Lung (tissue), 12 donors: ENCODE data around the gene ADAMTS12. TPM values are rescaled to one million over a fixed set of nuclear protein-coding genes. Genes with fewer than 3 reads are reported as not detected.
A peak's percentile ranks its signal among the peaks of the same experiment; 100 is the strongest.

Experiments
- ATAC-seq: fragments of 200-7000 bp; cut with Tn5 transposase; one replicate; pipeline ENCODE4 v1.9.1; 2020; ENCODE audit warnings: moderate number of reproducible peaks; ENCODE audit not compliant: insufficient read depth, low FRiP score
- DNase-seq, 3 donors: peaks; one replicate each; pipeline ENCODE4 v3.0.0-alpha.2; 2013 to 2017
- H3K27ac ChIP-seq, 2 donors: one replicate each; pipeline ENCODE4 v1.5.1; 2013; ENCODE audit warnings: mild to moderate bottlenecking in 2 of 2, moderate library complexity in 2 of 2, control low read depth in 1 of 2, inconsistent platforms in 1 of 2, low read depth in 1 of 2, low read length in 1 of 2
- H3K27me3 ChIP-seq, 3 donors: one replicate each; pipeline ENCODE4 v1.5.1; 2013; ENCODE audit warnings: low read length in 2 of 3; ENCODE audit not compliant: control insufficient read depth in 3 of 3, insufficient read depth in 3 of 3
- H3K36me3 ChIP-seq, 4 donors: one replicate each; pipeline ENCODE4 v1.5.1; 2013; ENCODE audit warnings: low read length in 4 of 4, mild to moderate bottlenecking in 1 of 4, moderate library complexity in 1 of 4; ENCODE audit not compliant: control insufficient read depth in 4 of 4, insufficient read depth in 4 of 4
- H3K4me1 ChIP-seq, 5 donors: one replicate each; pipeline ENCODE4 v1.5.1; 2013; ENCODE audit warnings: low read length in 5 of 5, mild to moderate bottlenecking in 2 of 5, moderate library complexity in 1 of 5; ENCODE audit not compliant: control insufficient read depth in 5 of 5, insufficient read depth in 5 of 5
- H3K4me3 ChIP-seq: one replicate; pipeline ENCODE4 v1.5.1; 2013; ENCODE audit warnings: mild to moderate bottlenecking, control low read depth, moderate library complexity
- H3K9ac ChIP-seq, 2 donors: one replicate each; pipeline ENCODE4 v1.5.1; 2013; ENCODE audit warnings: low read length in 2 of 2, control low read depth in 1 of 2; ENCODE audit not compliant: insufficient read depth in 1 of 2
- H3K9me3 ChIP-seq, 4 donors: one replicate each; pipeline ENCODE4 v1.5.1; 2013; ENCODE audit warnings: low read length in 3 of 4, mild to moderate bottlenecking in 1 of 4, moderate library complexity in 1 of 4; ENCODE audit not compliant: control insufficient read depth in 4 of 4, insufficient read depth in 3 of 4
- CTCF ChIP-seq: IDR thresholded peaks from 2 replicates; pipeline ENCODE4 v1.5.1; 2012; ENCODE audit warnings: mild to moderate bottlenecking; ENCODE audit errors: control extremely low read depth, extremely low read depth
- WGBS, 2 donors: extraction: QIAGEN DNeasy Blood & Tissue Kit; methylation state at CpG; one replicate each; pipeline ENCODE4 v1.1.7; 2013; 5-methylcytosine and 5-hydroxymethylcytosine counted together
- polyA plus RNA-seq, 2 donors: library from polyadenylated mRNA; stranded (reverse); fragments of 200-250 nt; gene quantifications; one replicate each; pipeline ENCODE4 v1.2.1, GENCODE V29; 2013
- total RNA-seq, 2 donors: library from RNA; depleted of rRNA in 1 of 2; stranded (reverse); fragments of >200 nt in 1 of 2; gene quantifications; one replicate each; pipeline ENCODE4 v1.2.1, GENCODE V29; 2014 to 2021
- donor health status: control.
- donor health status: control.
- donor health status: Bipolar disorder and iron deficiency.
- donor health status: healthy.
- donor health status: DM: yes; HTN: yes; CAD: no.

The ADAMTS12 gene
- total and polyA plus RNA-seq, 4 donors: 1.3 to 55.1 (median 4.3) TPM

GRCh38 chr5:33852319-33852718, 39.5 kb downstream of the ADAMTS12 start:
- H3K36me3 ChIP-seq: peaks cover 0 to 3% (median 0%) of the 10 kb centered on the region in 4 donors
- H3K4me1 ChIP-seq: peaks cover 6 to 34% (median 13%) of the 10 kb centered on the region in 5 donors
- TF ChIP-seq CTCF: no peak
- H3K9me3 ChIP-seq: no peaks in the 10 kb centered on the region
- no peak overlapping the region for H3K27ac ChIP-seq
- H3K27me3 ChIP-seq: no peaks in the 10 kb centered on the region
- no peak overlapping the region for H3K4me3 ChIP-seq
- peak in 2 of 3 donors; percentile 39 to 54 for DNase-seq
- WGBS, 2 donors: 70 to 74% methylated on average over 5 of the region's 5 CpGs
- H3K9ac ChIP-seq: no peak overlapping the region
- no peak for ATAC-seq

- Histone ChIP-seq H3K27ac (no peak overlapping the region), H3K4me1 (peaks cover 6 to 34% (median 13%) of the 10 kb centered on the region in 5 donors), H3K36me3 (peaks cover 0 to 3% (median 0%) of the 10 kb centered on the region in 4 donors), H3K27me3 (no peaks in the 10 kb centered on the region), H3K9me3 (no peaks in the 10 kb centered on the region), H3K9ac (no peak overlapping the region), H3K4me3 (no peak overlapping the region)
- ATAC-seq (no peak), DNase-seq (no peak)
- TF ChIP-seq CTCF: no peak
- 39 to 70% methylated on average over 9 of the region's 9 CpGs for whole genome bisulfite sequencing, 2 donors
Observed at GRCh38 chr5:33850100-33850594, 41.6 kb downstream of the ADAMTS12 start.

GRCh38 chr5:33848554-33848953, 43.2 kb downstream of the ADAMTS12 start:
- DNase-seq (no peak), ATAC-seq (no peak)
- Histone ChIP-seq H3K27me3 (no peaks in the 10 kb centered on the region), H3K27ac (no peak overlapping the region), H3K9me3 (no peaks in the 10 kb centered on the region), H3K4me1 (peaks cover 6 to 22% (median 8%) of the 10 kb centered on the region in 5 donors), H3K9ac (no peak overlapping the region), H3K36me3 (peaks cover 0 to 3% (median 0%) of the 10 kb centered on the region in 4 donors), H3K4me3 (no peak overlapping the region)
- TF ChIP-seq CTCF: no peak
- 79 to 90% methylated on average over 2 of the region's 2 CpGs for WGBS, 2 donors

- H3K36me3 ChIP-seq: peaks cover 0 to 3% (median 0%) of the 10 kb centered on the region in 4 donors
- no peak for ATAC-seq
- H3K9me3 ChIP-seq: peaks cover 0 to 3% (median 0%) of the 10 kb centered on the region in 4 donors
- no peak overlapping the region for H3K4me3 ChIP-seq
- no peaks in the 10 kb centered on the region for H3K27me3 ChIP-seq
- no peak for TF ChIP-seq CTCF
- H3K27ac ChIP-seq: no peak overlapping the region
- peaks cover 4 to 14% (median 6%) of the 10 kb centered on the region in 5 donors for H3K4me1 ChIP-seq
- WGBS, 2 donors: 65 to 83% methylated on average over 2 of the region's 2 CpGs
- DNase-seq: peak; percentile 38 to 72 (median 65)
- no peak overlapping the region for H3K9ac ChIP-seq
Observed at GRCh38 chr5:33846851-33847250, 44.9 kb downstream of the ADAMTS12 start.
